Measurements from ENCODE around the gene PFKL. TPM values are rescaled to one million over a fixed set of nuclear protein-coding genes. Genes with fewer than 3 reads are reported as not detected.

The PFKL gene
- polyA plus RNA-seq, 1 donor (not counting 4 experiments of a cell fraction or from before 2014, with no cell fraction given), result 46.6 TPM

- H3K27ac ChIP-seq (ENCODE audit: control insufficient read depth, insufficient read depth, low read length), result no peak overlapping the region
- H3K9ac ChIP-seq (ENCODE audit: control insufficient read depth, extremely low read depth, insufficient read depth, low read length), result no peak overlapping the region
These were observed 21.0 kb downstream of the PFKL start for GRCh38 chr21:44320847-44321246.

GRCh38 chr21:44321846-44322450 lies 22.1 kb downstream of the PFKL start:
- Histone ChIP-seq H4K20me1 (ENCODE audit: control insufficient read depth, extremely low read depth, insufficient read depth, low read length) (no peaks in the 10 kb centered on the region), H3K4me3 (ENCODE audit: control insufficient read depth in 2 of 3, extremely low read depth in 1 of 3, insufficient read depth in 2 of 3, low read depth in 1 of 3, low read length in 3 of 3) (no peak overlapping the region), H3K9ac (ENCODE audit: control insufficient read depth, extremely low read depth, insufficient read depth, low read length) (no peak overlapping the region), H3K4me1 (ENCODE audit: control insufficient read depth, extremely low read depth, insufficient read depth, low read length) (no peaks in the 10 kb centered on the region), H3K9me1 (ENCODE audit: control insufficient read depth, extremely low read depth, insufficient read depth, low read length) (no peaks in the 10 kb centered on the region), H3K27ac (ENCODE audit: control insufficient read depth, insufficient read depth, low read length) (no peak overlapping the region), H3K4me2 (ENCODE audit: control insufficient read depth, extremely low read depth, insufficient read depth, low read depth, low read length) (no peak overlapping the region), H3K9me3 (ENCODE audit: control insufficient read depth, low read depth, low read length) (no peaks in the 10 kb centered on the region), H3K27me3 (ENCODE audit: control insufficient read depth, extremely low read depth, insufficient read depth, low read length) (no peaks in the 10 kb centered on the region), H3K36me3 (ENCODE audit: control insufficient read depth in 2 of 2, extremely low read depth in 1 of 2, insufficient read depth in 2 of 2, low read length in 2 of 2) (peaks cover 14 to 37% of the 10 kb centered on the region in 2 experiments), H3K79me2 (ENCODE audit: control insufficient read depth, insufficient read depth, low read length) (no peaks in the 10 kb centered on the region), H2AFZ (ENCODE audit: control insufficient read depth, low read length) (no peak overlapping the region)
- dilution Hi-C loops (cut with MboI; ENCODE audit: extremely low pct_ligation_motif_present, low sequenced_read_pairs), result no loop called here
- DNase-seq (ENCODE audit: low read depth, low spot score) (no peak), FAIRE-seq (no peak)
- TF ChIP-seq CTCF (optimal IDR thresholded peaks at IDR 0.05 in 1 of 3, IDR thresholded peaks at IDR 0.05 in 1 of 3, conservative IDR thresholded peaks at IDR 0.05 in 1 of 3; ENCODE audit: extremely low read depth in 1 of 3, insufficient read depth in 2 of 3, low read length in 3 of 3) (no peak), EZH2 (IDR thresholded peaks at IDR 0.05; ENCODE audit: low read length) (no peak)

More at GRCh38 chr21:44320847-44321246, 21.0 kb downstream of the PFKL start:
- H3K36me3 ChIP-seq (ENCODE audit: control insufficient read depth in 2 of 2, extremely low read depth in 1 of 2, insufficient read depth in 2 of 2, low read length in 2 of 2), result peaks cover 19 to 38% of the 10 kb centered on the region in 2 experiments
- no peaks in the 10 kb centered on the region for H3K79me2 ChIP-seq (ENCODE audit: control insufficient read depth, insufficient read depth, low read length)
- no peaks in the 10 kb centered on the region for H3K4me1 ChIP-seq (ENCODE audit: control insufficient read depth, extremely low read depth, insufficient read depth, low read length)
- DNase-seq (ENCODE audit: low read depth, low spot score), result no peak
- H3K9me3 ChIP-seq (ENCODE audit: control insufficient read depth, low read depth, low read length), result no peaks in the 10 kb centered on the region
- no peaks in the 10 kb centered on the region for H4K20me1 ChIP-seq (ENCODE audit: control insufficient read depth, extremely low read depth, insufficient read depth, low read length)
- H3K9me1 ChIP-seq (ENCODE audit: control insufficient read depth, extremely low read depth, insufficient read depth, low read length), result no peaks in the 10 kb centered on the region
- dilution Hi-C loops (cut with MboI; ENCODE audit: extremely low pct_ligation_motif_present, low sequenced_read_pairs), result no loop called here
- no peak overlapping the region for H3K4me3 ChIP-seq (ENCODE audit: control insufficient read depth in 2 of 3, extremely low read depth in 1 of 3, insufficient read depth in 2 of 3, low read depth in 1 of 3, low read length in 3 of 3)
- FAIRE-seq, result no peak
- H3K27me3 ChIP-seq (ENCODE audit: control insufficient read depth, extremely low read depth, insufficient read depth, low read length), result no peaks in the 10 kb centered on the region
- H3K4me2 ChIP-seq (ENCODE audit: control insufficient read depth, extremely low read depth, insufficient read depth, low read depth, low read length), result no peak overlapping the region
- TF ChIP-seq CTCF (optimal IDR thresholded peaks at IDR 0.05 in 1 of 3, IDR thresholded peaks at IDR 0.05 in 1 of 3, conservative IDR thresholded peaks at IDR 0.05 in 1 of 3; ENCODE audit: extremely low read depth in 1 of 3, insufficient read depth in 2 of 3, low read length in 3 of 3) (no peak), EZH2 (IDR thresholded peaks at IDR 0.05; ENCODE audit: low read length) (no peak)
- H2AFZ ChIP-seq (ENCODE audit: control insufficient read depth, low read length), result no peak overlapping the region

All from keratinocyte (primary cell).